Ishikawa (cell line): ENCODE data around the gene NCOA1.

Experiments used
- CEBPB ChIP-seq: IDR thresholded peaks from 2 replicates; pipeline ENCODE4 v1.6.1; 2012
- CREB1 ChIP-seq: IDR thresholded peaks from 2 replicates; pipeline ENCODE4 v1.6.1; 2012; ENCODE audit warnings: low read depth
- EGR1 ChIP-seq: IDR thresholded peaks from 2 replicates; pipeline ENCODE4 v1.6.1; 2012
- EP300 ChIP-seq: IDR thresholded peaks from 2 replicates; pipeline ENCODE4 v1.6.1; 2012; ENCODE audit warnings: borderline replicate concordance
- FOXM1 ChIP-seq: IDR thresholded peaks from 2 replicates; pipeline ENCODE4 v1.6.1; 2012; ENCODE audit warnings: low read depth, borderline replicate concordance
- NFIC ChIP-seq: IDR thresholded peaks from 2 replicates; pipeline ENCODE4 v1.6.1; 2012
- RAD21 ChIP-seq: IDR thresholded peaks from 2 replicates; pipeline ENCODE4 v1.6.1; 2012; ENCODE audit warnings: low read depth
- TAF1 ChIP-seq: IDR thresholded peaks from 2 replicates; pipeline ENCODE4 v1.6.1; 2012; ENCODE audit warnings: low read depth, mild to moderate bottlenecking
- TCF12 ChIP-seq: IDR thresholded peaks from 2 replicates; pipeline ENCODE4 v1.6.1; 2012; ENCODE audit warnings: low read depth
- TEAD4 ChIP-seq: IDR thresholded peaks from 2 replicates; pipeline ENCODE4 v1.6.1; 2012
- YY1 ChIP-seq: IDR thresholded peaks from 2 replicates; pipeline ENCODE4 v1.6.1; 2012; ENCODE audit warnings: low read depth
- ZBTB7A ChIP-seq: IDR thresholded peaks from 2 replicates; pipeline ENCODE4 v1.6.1; 2012; ENCODE audit warnings: low read depth
- TF ChIP-seq, protein P1 (sequence below): IDR thresholded peaks from 2 replicates; pipeline ENCODE4 v1.6.1; 2012
- TF ChIP-seq, protein P2 (sequence below): IDR thresholded peaks from 2 replicates; pipeline ENCODE4 v1.6.1; 2012
- TF ChIP-seq, protein P3 (sequence below): IDR thresholded peaks from 2 replicates; pipeline ENCODE4 v1.6.1; 2012; ENCODE audit warnings: low read depth, mild to moderate bottlenecking

Gene NCOA1

DNA sequence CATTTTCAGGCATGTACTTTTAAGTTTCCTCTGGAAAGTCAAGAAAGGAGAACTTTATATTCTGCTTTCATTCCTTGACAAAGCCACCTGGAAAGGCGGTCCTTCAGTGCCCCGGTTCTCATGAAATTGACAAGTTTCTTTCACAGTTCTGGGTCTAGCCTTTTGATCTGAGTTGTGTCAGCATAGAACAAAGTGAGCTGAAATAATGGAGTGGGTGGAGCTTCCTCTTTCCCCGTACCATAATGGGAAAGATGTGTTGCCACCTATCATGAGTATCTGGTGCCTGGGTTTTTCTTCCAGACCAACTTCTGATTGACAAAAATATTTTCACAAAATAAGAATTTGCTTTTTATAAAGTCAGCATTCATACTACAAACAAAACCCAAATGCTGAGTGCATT is 252.9 kb downstream of the NCOA1 start:
- TF ChIP-seq TEAD4: no peak
- TF ChIP-seq CEBPB: no peak
- TF ChIP-seq FOXM1: no peak
- TF ChIP-seq YY1: no peak
- TF ChIP-seq, protein P1, sequence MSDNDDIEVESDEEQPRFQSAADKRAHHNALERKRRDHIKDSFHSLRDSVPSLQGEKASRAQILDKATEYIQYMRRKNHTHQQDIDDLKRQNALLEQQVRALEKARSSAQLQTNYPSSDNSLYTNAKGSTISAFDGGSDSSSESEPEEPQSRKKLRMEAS: no peak
- no peak for TF ChIP-seq NFIC
- TF ChIP-seq EGR1: no peak
- no peak for TF ChIP-seq TCF12
- no peak for TF ChIP-seq RAD21
- TF ChIP-seq EP300: no peak
- TF ChIP-seq TAF1: no peak
- no peak for TF ChIP-seq CREB1
- TF ChIP-seq, protein P2, sequence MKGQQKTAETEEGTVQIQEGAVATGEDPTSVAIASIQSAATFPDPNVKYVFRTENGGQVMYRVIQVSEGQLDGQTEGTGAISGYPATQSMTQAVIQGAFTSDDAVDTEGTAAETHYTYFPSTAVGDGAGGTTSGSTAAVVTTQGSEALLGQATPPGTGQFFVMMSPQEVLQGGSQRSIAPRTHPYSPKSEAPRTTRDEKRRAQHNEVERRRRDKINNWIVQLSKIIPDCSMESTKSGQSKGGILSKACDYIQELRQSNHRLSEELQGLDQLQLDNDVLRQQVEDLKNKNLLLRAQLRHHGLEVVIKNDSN: no peak
- TF ChIP-seq, protein P3, sequence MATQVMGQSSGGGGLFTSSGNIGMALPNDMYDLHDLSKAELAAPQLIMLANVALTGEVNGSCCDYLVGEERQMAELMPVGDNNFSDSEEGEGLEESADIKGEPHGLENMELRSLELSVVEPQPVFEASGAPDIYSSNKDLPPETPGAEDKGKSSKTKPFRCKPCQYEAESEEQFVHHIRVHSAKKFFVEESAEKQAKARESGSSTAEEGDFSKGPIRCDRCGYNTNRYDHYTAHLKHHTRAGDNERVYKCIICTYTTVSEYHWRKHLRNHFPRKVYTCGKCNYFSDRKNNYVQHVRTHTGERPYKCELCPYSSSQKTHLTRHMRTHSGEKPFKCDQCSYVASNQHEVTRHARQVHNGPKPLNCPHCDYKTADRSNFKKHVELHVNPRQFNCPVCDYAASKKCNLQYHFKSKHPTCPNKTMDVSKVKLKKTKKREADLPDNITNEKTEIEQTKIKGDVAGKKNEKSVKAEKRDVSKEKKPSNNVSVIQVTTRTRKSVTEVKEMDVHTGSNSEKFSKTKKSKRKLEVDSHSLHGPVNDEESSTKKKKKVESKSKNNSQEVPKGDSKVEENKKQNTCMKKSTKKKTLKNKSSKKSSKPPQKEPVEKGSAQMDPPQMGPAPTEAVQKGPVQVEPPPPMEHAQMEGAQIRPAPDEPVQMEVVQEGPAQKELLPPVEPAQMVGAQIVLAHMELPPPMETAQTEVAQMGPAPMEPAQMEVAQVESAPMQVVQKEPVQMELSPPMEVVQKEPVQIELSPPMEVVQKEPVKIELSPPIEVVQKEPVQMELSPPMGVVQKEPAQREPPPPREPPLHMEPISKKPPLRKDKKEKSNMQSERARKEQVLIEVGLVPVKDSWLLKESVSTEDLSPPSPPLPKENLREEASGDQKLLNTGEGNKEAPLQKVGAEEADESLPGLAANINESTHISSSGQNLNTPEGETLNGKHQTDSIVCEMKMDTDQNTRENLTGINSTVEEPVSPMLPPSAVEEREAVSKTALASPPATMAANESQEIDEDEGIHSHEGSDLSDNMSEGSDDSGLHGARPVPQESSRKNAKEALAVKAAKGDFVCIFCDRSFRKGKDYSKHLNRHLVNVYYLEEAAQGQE: no peak
- TF ChIP-seq ZBTB7A: no peak

- TF ChIP-seq EP300 (no peak), TAF1 (no peak), FOXM1 (no peak), CEBPB (no peak), RAD21 (no peak), YY1 (no peak), CREB1 (no peak), EGR1 (no peak), NFIC (no peak), TCF12 (no peak), ZBTB7A (no peak)
- TF ChIP-seq, protein P3: no peak
- TF ChIP-seq, protein P2: no peak
- TF ChIP-seq, protein P1: no peak
Observed at GRCh38 chr2:24744356-24744755, 253.3 kb downstream of the NCOA1 start.

- TF ChIP-seq EP300: no peak
- TF ChIP-seq EGR1: no peak
- TF ChIP-seq, protein P3: no peak
- TF ChIP-seq ZBTB7A: no peak
Observed at GRCh38 chr2:24745825-24746224, 254.8 kb downstream of the NCOA1 start.

DNA sequence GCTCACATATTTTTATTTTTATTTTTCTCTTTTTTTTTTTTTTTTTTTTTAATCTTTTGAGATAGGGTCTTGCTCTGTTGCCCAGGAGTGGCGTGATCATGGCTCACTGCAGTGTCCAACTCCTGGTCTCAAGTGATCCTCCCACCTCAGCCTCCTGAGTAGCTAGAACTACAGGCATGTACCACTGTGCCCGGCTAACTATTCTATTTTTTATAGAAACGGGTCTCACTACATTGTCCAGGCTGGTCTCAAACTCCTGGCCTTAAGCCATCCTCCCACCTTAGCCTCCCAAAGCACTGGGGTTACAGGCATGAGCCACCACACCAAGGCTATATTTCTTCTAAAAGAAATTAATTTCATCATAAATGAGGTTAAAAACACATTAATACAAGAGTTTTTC is 256.2 kb downstream of the NCOA1 start:
- TF ChIP-seq NFIC: no peak
- TF ChIP-seq, protein P2: no peak
- no peak for TF ChIP-seq CEBPB
- TF ChIP-seq EGR1: no peak
- TF ChIP-seq TAF1: no peak
- TF ChIP-seq TEAD4: no peak
- no peak for TF ChIP-seq TCF12
- TF ChIP-seq YY1: no peak
- no peak for TF ChIP-seq RAD21
- TF ChIP-seq, protein P3: no peak
- TF ChIP-seq FOXM1: no peak
